ENCODE measurements around the gene ITGBL1.

The ITGBL1 gene

GRCh38 chr13:101747039-101747438 is 294.6 kb downstream of the ITGBL1 start:
- no peak for DNase-seq (ENCODE audit: low read depth in 3 of 3)

GRCh38 chr13:101749584-101749983 is 297.1 kb downstream of the ITGBL1 start:
- DNase-seq (ENCODE audit: low read depth in 3 of 3), result no peak

DNA sequence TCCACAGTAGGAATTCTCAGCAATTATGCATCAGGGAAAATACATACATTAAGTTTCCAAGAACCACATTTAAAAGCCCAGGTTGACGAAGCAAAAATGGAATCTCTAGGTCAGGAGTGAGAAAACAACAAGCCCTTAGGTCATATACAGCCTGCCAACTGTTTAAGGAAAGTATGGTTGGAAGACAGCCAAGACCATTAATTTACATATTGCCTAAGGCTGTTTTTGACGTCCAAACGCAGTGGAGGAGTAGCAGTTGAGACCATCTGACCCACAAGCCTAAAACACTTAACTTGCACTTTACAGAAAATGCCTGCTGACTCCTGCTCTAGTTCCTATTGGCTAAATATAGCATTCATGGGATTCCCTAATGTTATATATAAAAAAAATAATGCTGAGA is 299.0 kb downstream of the ITGBL1 start:
- DNase-seq (ENCODE audit: low read depth in 3 of 3), result no peak

GRCh38 chr13:101752432-101752831 is 300.0 kb downstream of the ITGBL1 start:
- DNase-seq (ENCODE audit: low read depth in 3 of 3), result no peak

DNA sequence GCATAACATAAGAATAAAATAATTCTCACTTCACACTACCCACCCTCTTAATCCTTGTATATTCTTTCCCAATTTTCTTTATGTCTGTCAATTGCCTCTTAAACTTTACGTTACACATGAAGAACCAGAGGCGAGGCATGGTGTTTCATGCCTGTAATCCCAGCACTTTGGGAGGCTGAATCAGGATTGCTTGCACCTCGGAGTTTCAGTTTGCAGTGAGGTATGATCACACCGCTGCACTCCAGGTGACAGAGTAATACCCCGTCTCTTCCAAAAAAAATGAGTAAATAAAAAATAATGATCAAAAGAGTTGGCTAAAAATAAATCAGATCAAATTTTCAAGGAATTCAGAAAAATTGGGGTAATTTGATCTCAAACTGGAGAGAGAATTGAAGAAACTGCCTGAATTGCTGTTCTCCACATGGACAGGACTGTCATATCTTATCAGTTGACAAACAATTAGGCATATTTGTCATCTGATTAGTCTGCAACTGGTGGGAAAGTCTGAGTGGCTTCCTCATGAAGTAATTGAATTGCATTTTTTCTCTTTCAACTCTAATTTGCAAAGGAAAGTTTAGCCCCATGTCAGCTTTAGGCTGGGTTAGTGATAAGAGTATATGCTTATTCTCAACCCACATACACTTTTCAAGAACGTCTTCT is 302.9 kb downstream of the ITGBL1 start:
- DNase-seq (ENCODE audit: low read depth in 3 of 3), result no peak

DNA sequence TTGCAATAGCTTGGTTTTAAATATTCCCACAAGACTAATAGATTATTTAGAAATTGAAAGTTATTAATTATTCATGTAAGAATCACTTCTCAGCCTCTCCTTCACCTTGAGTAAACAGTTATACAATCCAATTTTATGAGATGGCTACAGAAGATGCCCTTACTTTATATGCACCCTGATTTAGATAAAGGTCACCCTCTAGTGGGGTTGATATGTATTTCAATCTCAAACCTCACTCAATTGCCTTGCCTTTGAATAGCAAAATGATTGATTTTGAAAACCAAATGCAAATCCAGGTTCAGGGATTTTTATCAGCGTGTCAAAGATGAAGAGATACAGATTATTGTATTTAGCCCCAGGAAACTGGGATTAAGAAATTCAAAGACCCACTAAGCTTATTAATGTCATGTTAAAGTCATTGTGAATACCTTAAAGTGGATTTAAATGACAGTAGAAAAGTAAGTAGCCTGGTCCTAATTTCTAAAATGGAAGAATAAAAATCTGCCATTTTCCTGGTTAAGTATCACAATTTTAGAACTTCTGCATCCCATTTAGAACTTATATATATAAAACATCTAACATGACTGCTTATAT is 305.1 kb downstream of the ITGBL1 start:
- no peak for DNase-seq (ENCODE audit: low read depth in 3 of 3)

- no peak for DNase-seq (ENCODE audit: low read depth in 3 of 3)
These were observed 310.7 kb downstream of the ITGBL1 start for GRCh38 chr13:101763191-101763590.
